GM21367 (cell line): ENCODE results near the gene TSPAN1.

Source experiments
- ATAC-seq: cut with Tn5 transposase; IDR thresholded peaks from one replicate; pipeline ENCODE4 v1.9.1; 2021; ENCODE audit not compliant: unreplicated experiment

TSPAN1 gene

DNA sequence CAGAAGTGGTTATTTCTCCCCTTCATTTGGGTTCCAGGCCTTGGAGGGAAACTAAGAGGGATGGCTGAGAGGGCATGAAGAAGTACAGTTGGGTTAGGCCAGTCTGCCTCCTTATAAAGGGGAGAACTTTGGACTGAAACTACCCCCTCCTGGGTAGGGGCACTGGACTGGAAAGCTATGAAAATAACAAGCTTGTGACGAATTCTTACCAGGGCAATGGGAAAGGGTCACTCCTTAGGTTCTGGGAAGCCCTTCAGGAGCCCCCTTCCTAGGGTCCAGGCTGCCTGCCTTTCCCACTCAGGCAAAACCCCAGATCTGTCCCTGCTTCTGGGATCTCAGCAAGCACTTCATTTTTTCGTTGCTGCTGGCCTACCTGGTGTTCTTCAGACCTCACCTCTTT is 11.2 kb downstream of the TSPAN1 start:
- ATAC-seq, result no peak

DNA sequence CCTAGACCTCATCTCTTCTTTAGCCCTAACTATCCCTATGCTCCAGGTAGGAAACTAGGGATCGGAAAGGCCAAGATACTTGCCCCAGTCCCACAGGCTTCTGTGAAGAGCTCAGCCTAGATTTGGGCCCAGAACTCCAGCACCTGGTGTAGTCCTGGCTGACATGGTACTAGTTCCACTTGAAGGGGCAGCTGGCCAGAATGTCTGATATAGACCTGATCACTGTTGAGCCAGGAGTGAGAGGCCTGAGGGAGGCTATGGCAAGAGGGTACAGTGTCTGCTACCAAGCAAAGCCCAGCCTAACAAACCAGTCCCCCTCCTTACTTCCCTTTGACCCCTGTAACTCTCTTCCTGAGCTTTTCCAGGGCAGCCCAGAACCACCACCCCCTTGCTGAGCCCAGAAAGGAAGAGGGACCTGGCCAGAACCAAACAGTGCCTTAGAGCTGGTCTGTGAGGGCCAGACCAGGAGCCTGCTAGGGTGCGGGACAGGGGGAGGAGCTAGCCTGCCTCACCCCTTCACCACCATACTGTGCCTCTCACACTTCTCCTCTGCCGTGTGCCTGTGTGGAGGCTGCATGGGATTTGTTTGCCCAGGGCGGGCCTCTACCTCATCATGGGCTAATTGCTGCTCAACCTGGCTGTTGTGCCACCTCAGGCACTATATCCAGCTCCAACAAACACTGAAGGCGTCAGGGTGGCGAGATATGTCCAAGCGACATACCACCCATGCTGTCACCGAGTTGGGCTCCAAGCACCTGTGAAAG is 12.4 kb downstream of the TSPAN1 start:
- ATAC-seq, result no peak

DNA sequence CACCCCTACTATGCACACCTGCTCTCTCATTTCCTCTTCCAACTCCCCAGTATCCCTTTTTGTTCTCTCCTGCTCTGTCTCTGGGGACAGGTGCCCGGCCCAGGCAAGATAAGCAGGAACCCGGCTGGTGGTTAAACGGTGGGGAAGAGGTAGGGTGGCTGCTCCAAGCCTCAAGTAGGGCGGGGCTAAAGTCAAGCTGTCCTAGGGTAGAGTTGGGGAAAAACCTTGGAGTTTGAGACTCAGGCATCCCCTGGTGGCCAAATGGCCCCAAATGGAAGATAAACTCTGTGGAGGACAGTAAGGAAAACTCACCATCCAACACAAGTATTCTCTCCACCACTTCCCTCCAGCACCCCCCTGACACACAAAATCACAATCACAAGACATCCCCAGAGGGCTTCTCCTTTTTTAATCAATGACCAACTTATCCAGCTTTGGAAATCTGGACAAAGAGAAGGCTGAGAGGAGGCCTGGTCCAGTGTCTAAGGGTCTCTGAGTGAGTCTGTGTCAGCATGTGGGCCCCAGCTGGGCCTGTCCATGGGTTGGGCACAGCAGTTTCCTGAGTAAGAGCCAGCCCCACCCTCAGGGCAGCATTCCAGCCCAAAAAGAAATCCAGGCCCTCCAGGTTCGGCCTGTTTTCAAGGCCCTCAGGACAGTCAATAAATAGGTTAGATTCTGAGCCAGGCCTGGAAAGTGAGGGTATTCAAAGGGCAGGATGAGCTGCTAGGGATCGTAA is 13.6 kb downstream of the TSPAN1 start:
- ATAC-seq, result no peak

DNA sequence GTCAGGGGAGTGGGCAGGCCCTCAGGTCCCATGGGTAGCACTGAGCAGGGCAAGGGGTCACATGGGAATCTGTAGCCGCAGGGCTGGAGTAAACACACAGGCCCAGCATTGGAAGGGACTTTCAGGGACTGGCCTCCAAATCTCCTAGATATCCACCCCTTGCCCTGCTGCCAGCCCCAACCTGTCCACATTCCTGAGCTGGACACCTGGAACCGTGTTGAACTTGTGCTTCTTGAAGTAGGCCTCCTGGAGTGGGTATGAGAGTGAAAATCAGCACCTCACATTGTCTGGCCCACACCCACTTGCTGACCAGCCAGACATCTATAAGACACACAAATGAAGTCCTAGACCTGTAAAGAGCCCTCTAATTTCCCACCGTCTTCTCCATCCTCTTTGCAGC is 15.7 kb downstream of the TSPAN1 start:
- ATAC-seq, result no peak

DNA sequence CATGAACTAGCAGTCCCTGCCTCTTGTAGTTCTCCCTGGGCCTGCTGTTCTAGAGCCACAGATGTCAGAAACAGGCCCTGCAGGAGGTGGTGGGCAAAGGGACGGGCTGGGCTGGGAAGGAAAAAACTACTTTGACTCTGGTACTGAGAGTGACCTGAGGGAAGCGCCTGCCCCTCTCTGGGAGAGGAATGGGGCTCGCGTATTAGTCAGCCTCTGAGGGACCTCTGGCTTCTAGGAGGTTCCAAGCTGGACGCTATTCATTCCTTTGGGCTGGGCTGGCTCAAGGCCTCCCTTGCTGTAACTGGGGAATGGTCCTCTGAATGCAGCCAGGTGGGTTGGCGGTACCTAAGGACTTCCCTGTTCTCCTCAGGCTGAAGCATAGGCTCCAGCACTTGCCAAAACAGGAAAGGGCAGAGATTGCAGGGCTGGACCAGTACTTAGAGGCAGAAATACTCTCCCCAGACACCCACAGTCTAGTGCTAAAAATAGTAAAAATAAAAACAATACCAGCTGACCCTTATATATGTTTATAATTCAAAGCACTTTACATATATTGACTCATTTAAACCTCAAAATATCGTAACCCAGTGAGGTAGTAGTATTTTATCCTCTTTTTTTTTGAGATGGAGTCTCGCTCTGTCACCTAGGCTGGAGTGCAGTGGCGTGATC is 16.3 kb downstream of the TSPAN1 start:
- ATAC-seq, result no peak

DNA sequence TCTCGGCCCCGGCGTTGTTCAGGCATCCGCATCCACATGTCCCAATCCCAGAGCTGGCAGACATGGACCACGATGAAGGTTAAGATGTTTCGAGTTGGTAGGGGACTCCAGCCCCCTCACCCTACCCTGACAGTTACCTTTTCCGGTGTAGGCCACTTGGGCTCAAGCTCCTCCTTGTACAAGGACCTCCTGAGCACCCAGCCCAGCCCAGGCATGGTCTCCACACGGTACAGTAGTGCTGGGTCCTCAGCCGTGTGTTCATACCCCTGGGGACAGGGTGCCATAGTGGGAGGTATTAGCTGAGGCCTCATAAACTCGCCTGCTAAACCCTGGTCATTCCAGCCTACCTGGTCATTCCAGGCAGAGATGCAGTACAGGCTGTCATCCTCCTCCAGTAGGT is 17.3 kb downstream of the TSPAN1 start:
- ATAC-seq, result no peak

DNA sequence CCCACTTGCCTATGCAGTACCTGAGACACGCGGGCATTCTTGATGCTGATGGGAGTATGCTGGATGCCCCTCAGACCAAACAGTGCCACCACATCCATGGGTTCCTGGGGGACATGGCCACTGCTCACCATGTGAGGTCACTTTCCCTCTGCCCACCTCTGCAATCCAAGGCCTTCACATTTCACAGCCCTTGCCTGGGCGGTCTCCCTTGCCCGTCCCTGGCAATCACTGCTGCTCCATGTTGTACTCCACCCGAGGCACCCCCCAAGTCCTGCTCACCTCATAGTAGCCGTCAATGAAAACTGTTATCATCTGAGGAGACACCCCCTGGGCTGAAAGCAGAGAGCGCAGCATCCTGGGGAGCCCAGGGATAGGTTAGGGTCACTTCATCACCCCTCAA is 18.4 kb downstream of the TSPAN1 start:
- ATAC-seq, result no peak

DNA sequence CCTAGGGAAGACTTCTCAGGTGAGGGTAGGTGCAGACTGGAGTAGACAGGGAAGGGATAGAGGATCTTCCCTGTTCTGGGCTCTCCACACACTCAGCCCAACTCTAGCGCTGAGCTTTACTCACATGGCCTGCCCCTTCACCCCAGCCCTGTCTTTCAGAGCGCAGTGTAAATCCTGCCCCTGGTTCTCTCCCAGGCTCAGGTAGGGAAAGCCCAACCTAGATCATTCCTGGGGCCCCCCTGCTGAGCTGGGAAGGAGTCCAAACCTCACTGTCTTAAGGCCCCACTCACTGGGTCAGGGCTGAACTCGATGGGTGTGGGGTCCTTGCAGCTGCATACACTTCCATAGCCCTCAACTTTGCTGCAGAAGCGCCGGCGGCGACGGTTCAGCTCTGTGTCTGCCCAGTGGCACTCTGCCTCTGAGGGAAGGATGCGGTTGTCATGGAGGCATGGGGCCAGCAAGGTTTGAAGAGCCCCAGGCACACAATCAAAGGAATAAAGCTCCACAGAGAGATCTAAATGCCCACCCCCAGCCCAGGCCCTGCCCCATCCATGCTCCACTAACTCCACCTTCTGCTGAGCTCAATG is 19.2 kb downstream of the TSPAN1 start:
- no peak for ATAC-seq

DNA sequence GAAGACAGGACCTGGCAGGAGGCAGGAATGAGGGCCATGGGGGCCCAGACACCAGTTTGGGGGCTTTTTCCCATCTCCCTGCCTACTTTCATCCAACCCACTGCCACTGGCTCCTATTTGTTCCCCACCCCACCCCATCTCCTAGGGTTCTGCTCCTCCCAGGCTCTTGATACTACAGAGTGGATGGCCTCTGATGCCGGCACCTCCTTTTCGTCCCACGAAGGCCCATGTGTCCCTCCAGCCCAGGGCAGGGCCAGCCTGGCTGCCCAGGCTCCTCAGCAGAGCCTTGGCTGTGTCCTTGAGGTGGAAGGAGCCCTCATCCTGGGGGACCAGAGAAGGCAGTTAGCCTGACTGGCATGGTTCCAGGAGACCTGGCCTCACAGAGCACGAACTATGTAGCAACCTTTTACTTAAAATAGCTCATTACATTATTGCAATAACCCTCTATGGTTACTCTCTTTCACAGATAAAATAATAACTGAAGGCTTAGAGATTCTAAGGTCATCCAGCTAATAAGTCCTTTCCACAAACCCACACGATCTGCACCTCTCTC is 19.8 kb downstream of the TSPAN1 start:
- ATAC-seq, result no peak

DNA sequence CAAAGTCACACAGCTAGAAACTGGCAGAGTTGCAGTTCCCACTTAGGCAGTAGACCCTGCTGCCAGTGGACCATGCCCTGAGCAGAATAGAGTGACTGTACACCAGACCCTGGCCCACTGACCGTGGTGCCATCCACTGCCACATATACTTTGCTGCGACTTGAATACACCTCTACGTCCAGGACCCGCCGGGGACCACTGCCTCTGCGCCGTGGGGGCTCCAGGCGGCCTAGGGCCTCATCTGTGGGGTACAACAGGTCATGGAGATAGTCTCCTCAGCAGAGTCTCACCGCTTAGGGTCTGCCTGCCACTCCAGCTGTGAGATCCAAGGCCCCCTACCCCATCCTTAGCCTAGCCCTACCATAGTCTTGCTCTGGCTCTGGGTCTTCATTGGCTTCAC is 21.7 kb downstream of the TSPAN1 start:
- ATAC-seq, result no peak

DNA sequence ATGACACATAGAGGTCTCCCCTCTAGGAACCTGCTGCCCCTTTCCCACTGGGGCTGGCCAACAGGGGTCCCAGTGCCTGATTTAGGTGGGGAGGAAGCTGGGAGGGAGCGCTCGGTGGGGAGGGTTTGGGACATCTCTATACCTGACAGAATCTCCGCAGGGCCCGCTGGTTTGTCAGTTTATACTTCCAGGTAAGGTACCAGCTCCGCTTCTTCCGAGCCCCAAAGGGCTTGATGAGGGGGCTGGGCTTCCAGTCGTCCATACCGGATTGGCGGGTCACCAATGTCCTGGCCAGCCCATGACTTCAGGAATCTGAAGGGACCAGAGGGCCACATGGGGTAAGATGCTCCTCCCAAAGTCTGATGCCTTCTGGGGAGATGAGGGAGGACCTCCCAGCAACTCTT is 22.7 kb downstream of the TSPAN1 start:
- ATAC-seq, result no peak

DNA sequence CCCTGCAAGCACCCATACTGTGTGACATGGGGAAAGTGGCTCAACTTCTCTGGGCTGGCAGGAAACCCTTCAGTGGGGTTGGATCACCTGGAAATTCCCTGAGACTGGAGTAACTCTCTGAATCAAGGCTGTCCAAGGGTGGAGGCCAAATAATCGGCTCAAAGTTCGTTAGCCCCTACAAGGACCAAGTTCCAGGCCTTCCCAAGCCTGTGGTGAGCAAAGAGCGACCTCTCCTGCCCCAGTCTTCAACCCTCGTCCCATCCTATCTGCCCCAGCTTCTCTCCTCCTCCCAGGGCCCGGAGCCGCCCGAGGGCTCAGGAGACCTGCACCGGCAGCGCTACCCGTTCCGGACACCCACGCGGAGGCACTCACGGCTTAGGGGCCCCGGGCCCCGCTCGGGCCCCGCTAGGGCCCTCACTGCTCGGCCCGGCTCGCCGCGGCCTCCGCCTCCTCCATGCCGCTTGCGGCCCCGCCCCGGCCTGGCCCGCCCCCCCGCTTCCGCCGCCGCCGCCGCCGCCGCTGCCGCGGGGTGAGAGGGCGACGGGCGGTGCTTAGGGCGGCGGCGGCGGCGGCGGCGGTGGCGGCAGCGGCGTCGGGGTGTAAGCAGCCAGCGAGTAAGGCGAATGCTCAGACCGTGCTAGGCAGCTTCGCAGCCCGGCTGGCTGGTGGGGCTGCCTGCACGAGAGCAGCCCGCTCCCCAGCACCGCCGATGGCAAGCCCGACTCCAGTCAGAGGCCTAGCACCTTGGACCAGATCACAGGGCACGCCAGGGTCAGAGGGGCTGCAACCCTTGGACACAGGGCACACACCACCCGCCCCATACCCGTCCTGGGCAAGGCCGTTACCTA is 23.3 kb downstream of the TSPAN1 start, which contains the start of gene POMGNT1:
Gene POMGNT1 (minus strand): TSS at position 471 of the 848 bp plus-strand sequence. CDS start 613 bp downstream, outside the sequence.
- peak; percentile 73 for ATAC-seq

DNA sequence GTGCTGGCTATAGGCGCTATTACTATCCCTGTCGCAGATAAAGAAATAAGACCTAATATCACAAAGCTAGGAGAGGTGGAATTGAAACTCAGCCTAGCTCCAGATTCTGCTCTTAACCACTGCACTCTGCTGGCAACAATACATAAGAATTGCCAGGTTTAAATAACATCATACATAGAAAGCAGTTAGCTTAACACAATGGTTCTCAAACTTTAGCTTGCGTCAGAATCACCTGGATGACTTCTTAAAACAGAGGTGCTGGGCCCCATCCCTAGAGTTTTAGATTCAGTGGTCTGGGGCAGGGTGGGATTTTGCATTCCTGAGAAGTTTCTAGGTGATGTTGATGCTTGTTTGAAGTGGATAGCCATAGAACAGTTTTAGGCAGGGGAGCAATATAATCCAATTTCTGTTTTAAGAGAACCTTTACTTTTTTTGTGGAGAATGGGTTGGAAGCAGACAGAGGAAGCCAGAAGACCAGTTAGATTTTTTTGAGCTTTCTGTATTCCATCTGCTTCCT is 24.4 kb downstream of the TSPAN1 start:
- ATAC-seq, result no peak

DNA sequence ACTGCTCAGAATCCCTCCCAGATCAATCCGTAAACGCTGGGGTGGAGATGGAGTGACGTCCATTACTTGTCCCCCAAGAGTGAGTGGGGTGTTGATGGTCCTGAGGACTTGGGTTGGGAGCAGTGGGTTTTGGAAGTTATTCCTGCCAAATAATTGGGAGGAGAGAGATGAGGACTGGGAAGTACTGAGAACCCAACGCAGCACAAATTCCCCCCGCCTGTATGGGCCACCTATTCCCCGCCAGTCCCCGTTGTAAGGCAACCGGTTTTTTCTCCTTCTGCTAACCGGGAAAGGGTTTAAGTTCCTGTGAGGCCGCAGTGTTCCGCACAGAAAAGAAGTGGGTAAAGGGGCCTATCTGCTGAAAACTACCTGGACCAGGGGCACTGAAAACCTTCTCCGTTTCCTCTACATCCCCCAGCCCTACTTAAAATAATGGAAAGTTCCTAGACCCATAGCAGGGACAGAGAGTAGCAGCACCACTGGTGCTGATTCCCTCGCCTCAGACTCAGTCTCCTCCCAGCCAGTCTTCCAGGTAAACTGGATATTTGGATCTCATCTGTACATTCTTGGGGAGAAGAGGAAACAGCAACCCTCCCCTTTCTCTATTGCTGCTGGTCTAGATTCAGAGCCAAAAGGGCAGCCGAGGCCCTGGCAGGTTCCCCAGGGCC is 29.0 kb downstream of the TSPAN1 start:
- ATAC-seq, result no peak

DNA sequence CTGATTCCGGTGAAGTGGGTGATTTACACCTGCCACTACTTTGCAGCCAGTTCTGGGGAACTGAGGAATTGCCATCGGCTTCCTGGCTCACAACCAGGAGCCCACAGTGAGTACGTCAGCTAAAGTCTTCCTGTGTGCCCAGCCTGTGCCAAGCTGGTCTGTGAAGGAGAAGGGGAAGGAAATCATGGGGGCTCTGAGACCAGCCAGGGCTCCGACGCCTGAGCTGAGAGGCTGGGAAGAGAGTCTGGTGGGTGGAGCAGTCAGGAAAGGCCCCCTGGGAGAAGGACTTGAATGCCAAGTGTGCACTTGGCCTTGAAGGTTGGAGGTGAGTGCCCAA is 29.5 kb downstream of the TSPAN1 start:
- ATAC-seq, result no peak

DNA sequence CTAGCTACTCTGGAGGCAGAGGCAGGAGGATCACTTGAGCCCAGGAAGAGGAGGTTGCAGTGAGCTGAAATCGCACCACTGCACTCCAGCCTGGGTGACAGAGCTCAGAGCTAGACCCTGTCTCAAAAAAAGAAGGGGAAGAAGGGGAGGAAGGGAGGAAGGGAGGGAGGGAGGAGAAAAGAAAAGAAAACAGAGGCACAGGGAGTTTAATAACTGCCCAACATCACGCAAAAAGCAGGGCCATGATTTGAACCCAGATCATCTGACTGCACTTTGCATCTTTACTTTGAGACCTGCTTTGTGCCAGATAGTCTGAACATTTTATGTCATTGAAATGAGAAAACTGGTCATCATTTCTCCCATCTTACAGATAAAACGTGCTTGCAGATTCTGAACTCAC is 30.3 kb downstream of the TSPAN1 start:
- ATAC-seq, result no peak

DNA sequence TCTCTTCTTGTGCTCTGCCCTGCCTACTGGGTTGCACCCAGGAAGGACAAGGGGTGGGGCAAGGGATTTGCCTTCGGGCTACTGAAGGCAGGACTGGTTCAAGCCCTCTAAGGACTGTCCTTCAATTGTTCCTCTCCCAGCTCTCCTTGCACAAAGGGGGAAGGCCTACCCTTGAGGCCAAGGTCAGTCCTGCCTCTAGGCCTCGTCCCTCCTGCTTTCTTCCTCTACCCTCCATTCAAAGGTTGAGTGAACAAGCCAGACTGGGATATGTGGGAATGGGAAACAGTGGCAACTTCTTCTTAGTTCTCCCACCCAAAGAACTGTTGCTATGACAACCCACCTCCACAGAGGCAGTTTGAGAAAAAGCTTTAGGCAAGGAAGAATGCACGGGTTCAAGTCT is 30.9 kb downstream of the TSPAN1 start:
- no peak for ATAC-seq

DNA sequence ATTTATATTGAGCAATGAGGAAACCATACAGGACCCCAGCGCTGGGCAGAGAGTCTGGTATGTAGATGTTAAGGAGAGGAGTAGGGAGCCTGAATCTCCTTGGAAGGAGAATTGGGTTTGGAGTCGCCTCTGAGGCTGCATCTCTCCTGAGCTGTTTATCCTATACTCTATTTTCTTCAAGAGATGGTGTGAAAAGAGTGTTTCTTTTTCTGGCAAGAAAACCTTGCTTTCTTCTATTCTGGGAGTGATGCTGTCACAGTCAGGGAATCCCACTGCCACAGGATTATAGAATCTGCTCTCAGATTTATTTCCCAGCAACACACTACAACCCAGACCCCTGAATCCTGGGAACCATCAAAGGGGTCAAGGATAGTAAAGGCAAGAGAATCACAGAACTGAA is 31.5 kb downstream of the TSPAN1 start:
- no peak for ATAC-seq

DNA sequence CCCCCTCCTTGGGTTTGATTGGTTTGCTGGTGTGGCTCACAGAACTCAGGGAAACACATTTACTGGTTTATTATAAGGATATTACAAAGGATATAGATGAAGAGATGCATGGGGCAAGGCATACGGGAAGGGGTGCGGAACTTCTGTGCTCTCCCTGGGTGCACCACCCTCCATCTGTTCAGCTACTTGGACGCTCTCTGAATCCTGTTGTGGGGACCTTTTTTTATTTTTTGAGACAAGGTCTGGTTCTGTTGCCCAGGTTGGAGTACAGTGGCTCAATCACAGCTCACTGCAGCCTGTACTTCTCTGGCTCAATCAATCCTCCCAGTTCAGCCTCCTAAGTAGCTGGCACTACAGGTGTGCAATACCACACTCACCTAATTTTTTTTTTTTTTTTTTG is 35.7 kb downstream of the TSPAN1 start:
- ATAC-seq, result no peak

DNA sequence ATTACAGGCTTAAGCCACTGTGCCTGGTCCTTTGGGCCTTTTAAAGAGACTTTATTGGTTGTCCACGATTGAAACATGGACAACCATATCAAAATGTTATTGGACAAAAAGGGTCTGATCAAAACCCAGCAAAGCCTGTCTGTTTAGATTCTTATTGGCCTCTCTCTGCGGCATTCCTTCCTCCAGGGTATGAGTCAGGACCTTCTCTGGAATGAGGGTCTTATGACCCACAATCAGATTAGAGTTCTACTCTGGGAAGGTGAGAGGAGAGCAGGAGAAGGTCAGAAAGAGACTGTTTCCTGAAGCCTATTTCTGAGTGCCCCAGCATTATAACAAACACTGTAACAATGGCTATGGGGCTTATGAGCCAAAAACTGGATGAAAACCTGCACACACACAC is 36.2 kb downstream of the TSPAN1 start:
- no peak for ATAC-seq
